HG03135 (cell line): ENCODE results near the gene OR51A7.
"Not testable (repeated sequence)": the region's sequence is repeated elsewhere in the genome, so short reads cannot be mapped to it uniquely, and the experiment has no call there.

ENCODE experiments used
- ATAC-seq: cut with Tn5 transposase; IDR thresholded peaks from one replicate; pipeline ENCODE4 v1.9.1; 2021; ENCODE audit warnings: mild to moderate bottlenecking, moderate library complexity; ENCODE audit not compliant: unreplicated experiment

The OR51A7 gene

DNA sequence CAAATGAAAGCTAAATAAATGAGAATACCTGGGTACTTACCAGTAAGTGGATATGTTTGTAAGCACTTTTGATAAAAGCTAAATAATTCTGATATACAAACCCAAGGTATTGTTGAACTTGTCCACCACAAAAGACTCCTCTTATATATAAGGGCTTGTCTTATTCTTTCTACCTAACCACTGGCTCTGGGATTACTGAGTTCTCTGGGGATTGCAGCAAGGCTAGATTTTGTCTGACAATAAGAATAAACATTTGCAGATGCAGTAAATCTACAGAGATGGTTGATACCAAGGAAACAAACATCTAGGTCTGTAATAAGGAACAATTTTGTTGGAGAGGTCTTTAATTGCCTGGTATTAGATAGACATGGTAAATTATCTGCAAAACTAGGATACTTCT is 43.9 kb downstream of the OR51A7 start, which contains the start of gene OR51A4:
OR51A4 (minus strand) TSS at position 101 of the 400 bp plus-strand sequence. CDS start 505 bp downstream, outside the sequence.
- ATAC-seq, result no peak

GRCh38 chr11:4955613-4956012 is 52.0 kb downstream of the OR51A7 start, which contains the start of gene OR51A2:
Gene OR51A2, minus strand, starts transcription at chr11:4955713. Its CDS starts 0 bp downstream, at chr11:4955713.
- not testable (repeated sequence) for ATAC-seq

DNA sequence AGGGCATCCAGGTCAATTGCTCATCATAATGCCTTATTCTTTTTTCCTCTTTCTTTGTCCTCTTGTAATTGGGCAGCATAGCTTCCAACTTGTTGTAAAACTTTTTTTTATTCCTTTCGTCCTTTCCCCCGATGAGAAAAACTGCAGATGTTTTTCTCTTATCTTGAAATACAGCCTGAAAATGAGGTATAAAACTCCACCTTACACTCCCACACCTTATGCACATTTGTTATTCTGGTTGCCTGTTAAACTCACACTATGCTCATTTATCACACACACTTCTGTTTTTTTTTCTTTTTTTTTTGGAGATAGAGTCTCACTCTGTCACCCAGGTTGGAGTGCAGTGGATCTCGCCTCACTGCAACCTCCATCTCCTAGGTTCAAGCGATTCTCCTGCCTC is 53.8 kb downstream of the OR51A7 start:
- no peak for ATAC-seq
